GM12865 (cell line): ENCODE data around the gene PRKCA.

Source experiments
- DNase-seq: peaks from one replicate; pipeline ENCODE4 v3.0.0; 2010; ENCODE audit warnings: low read depth
- H3K4me3 ChIP-seq: 2 replicates; pipeline ENCODE4 v1.5.1; 2011; ENCODE audit warnings: mild to moderate bottlenecking, low read depth, low read length, control low read depth
- CTCF ChIP-seq: IDR thresholded peaks from 2 replicates; pipeline ENCODE4 v1.5.1; 2011; ENCODE audit warnings: low read length, control low read depth, low read depth, inconsistent platforms; ENCODE audit not compliant: insufficient read depth; ENCODE audit errors: missing control alignments

Gene PRKCA

GRCh38 chr17:66264696-66265095 is 37.7 kb upstream of the PRKCA start:
- no peak for DNase-seq
- no peak overlapping the region for H3K4me3 ChIP-seq
- no peak for TF ChIP-seq CTCF

DNA sequence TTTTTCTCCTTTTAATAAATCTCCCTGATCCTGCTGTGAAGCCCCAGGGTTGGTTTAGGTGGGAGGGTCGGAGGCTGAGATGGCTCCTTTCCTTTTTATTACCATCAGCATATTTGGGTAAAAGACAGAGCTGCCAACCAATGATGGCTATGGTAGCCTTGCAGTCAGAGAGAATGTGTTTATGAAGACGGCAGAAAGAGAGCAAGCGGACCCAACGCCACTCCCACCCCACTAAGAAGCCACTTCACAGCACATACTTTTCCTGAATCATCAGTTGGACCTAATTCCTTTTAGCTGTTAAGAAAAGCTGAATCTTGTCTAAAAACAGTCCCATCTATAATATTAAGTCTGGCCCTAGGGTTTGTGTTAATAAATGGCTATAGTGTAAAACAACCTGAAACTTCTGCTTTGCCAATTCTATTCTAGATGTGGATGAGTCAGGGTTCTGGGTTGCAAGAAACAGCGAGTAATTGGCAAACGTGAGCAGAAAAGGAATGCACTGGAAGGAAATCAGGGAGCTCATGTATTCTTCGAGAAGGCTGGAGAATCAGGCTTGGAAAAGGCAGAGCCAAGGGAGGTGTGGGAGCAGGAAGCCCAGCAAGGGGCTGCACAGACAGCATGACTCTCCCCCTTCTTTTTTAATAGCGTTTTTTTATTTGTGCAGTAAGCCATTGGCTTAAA is 34.0 kb upstream of the PRKCA start:
- H3K4me3 ChIP-seq: no peak overlapping the region
- TF ChIP-seq CTCF: no peak
- DNase-seq: no peak

- no peak for DNase-seq
- no peak overlapping the region for H3K4me3 ChIP-seq
- no peak for TF ChIP-seq CTCF
Observed at GRCh38 chr17:66270106-66270505, 32.3 kb upstream of the PRKCA start.

DNA sequence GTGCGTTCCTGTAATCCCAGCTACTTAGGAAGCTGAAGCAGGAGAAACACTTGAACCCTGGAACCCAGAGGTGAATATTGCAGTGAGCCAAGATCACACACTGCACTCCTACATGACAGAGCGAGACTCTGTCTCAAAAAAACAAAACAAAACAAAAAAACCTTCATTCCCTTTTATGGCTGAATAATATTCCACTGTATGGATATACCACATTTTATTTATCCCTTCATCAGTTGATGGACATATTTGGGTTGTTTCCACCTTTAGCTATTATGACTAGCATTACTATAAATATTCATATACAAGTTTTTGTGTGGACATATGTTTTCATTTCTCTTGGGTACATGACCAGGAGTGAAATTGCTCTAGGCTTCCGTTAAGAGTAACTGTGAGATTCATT is 30.9 kb upstream of the PRKCA start:
- TF ChIP-seq CTCF: no peak
- DNase-seq: no peak
- H3K4me3 ChIP-seq: no peak overlapping the region

GRCh38 chr17:66272811-66273585 is 29.4 kb upstream of the PRKCA start:
- DNase-seq: no peak
- no peak overlapping the region for H3K4me3 ChIP-seq
- TF ChIP-seq CTCF: no peak

DNA sequence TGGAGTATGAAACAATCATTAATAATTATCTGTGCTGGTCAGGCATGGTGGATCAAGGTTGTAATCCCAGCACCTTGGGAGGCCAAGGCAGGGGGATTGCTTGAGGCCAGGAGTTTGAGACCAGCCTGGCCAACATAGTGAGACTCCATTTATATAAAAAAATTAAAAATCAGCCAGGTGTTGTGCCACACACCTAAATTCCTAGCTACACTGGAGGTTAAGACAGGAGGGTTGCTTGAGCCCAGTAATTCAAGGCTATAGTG is 28.9 kb upstream of the PRKCA start:
- no peak overlapping the region for H3K4me3 ChIP-seq
- DNase-seq: no peak
- TF ChIP-seq CTCF: no peak

DNA sequence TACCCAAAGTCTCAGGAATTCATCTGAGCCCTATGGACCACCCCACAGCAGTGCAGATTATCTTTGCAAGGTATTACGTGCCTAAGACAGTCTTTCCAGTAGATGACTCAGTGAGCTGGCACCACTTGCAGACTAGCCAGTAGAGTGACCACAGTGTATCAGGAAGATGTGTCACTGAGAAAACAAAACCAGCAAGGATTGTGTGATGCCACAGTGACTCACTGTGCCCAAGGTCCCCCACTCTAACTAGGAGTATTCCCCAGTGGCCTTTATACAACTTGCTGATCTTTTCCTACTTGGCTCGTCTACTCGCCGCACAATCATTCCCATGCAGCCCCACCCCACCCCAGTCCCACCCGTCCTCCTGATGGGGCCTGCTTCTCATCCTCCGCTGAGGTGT is 26.8 kb upstream of the PRKCA start:
- no peak overlapping the region for H3K4me3 ChIP-seq
- TF ChIP-seq CTCF: no peak
- DNase-seq: no peak
